Heart left ventricle (tissue), 13 donors: ENCODE results near the gene ARHGEF3.

Source experiments
- POLR2A ChIP-seq, 2 donors: fragments of 450-650 bp; IDR thresholded peaks; one replicate each; pipeline ENCODE4 v1.6.1; 2017; ENCODE audit warnings: antibody characterized with exemption in 2 of 2, mild to moderate bottlenecking in 2 of 2, moderate library complexity in 2 of 2
- TF ChIP-seq, protein P1 (sequence below), 12 donors: fragments of 200-600 bp; sonication (generic) in 4 of 12; IDR thresholded peaks; one replicate each; pipeline versions ENCODE4 v1.5.0 to v1.8.0; 2018 to 2022; ENCODE audit warnings: antibody characterized with exemption in 12 of 12, mild to moderate bottlenecking in 5 of 12
- donor health status: ischemic (EF 13 %, LVEDD 7.1; RV severe dilation, severe dysfunction).
- donor health status: DM: no; HTN: yes; CAD: no.
- donor health status: DM: no; HTN: no; CAD: no.
- donor health status: ischemic (EF 25% LVEDD 6.9; RV normal size, moderate dysfunction).
- donor health status: ischemic (EF 25% LVEDD 5.7; RV mildly dilated, moderate dysfunction).
- donor health status: ischemic (EF 35%, LVEDD 5.7; RV mildly dilated, moderate dysfunction).
- donor health status: nonischemic (EF 11% LVEDD 7.7; RV severe dilation, severe dysfunction).
- donor health status: DM: yes; HTN: yes; CAD: no.
- donor health status: PGD.
- donor health status: ischemic (EF 29% LVEDD 5.4; RV normal size, mild dysfunction).
- donor health status: nonischemic (EF 23%, LVEDD 6.1; RV moderate dilation, normal function).

- TF ChIP-seq, protein P1, sequence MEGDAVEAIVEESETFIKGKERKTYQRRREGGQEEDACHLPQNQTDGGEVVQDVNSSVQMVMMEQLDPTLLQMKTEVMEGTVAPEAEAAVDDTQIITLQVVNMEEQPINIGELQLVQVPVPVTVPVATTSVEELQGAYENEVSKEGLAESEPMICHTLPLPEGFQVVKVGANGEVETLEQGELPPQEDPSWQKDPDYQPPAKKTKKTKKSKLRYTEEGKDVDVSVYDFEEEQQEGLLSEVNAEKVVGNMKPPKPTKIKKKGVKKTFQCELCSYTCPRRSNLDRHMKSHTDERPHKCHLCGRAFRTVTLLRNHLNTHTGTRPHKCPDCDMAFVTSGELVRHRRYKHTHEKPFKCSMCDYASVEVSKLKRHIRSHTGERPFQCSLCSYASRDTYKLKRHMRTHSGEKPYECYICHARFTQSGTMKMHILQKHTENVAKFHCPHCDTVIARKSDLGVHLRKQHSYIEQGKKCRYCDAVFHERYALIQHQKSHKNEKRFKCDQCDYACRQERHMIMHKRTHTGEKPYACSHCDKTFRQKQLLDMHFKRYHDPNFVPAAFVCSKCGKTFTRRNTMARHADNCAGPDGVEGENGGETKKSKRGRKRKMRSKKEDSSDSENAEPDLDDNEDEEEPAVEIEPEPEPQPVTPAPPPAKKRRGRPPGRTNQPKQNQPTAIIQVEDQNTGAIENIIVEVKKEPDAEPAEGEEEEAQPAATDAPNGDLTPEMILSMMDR (IDR thresholded peaks at IDR 0.05), result no peak
- TF ChIP-seq POLR2A (IDR thresholded peaks at IDR 0.05), result no peak
Measured at GRCh38 chr3:56725175-56725574, 76.6 kb downstream of the ARHGEF3 start.
